K562 (cell line): ENCODE results near the gene TTLL11.

Experiments
- NFRKB ChIP-seq: fragments of 450-650 bp; IDR thresholded peaks from 2 replicates; pipeline ENCODE4 v1.6.1; 2016; ENCODE audit warnings: low read depth
- POLR2A ChIP-seq: fragments of 450-650 bp; conservative IDR thresholded peaks from 2 replicates; pipeline ENCODE4 v1.6.1; 2016
- TF ChIP-seq, protein P1 (sequence below): sonication (generic); formaldehyde crosslinking; IDR thresholded peaks from 2 replicates; pipeline ENCODE4 v1.9.0; 2022; ENCODE audit warnings: mild to moderate bottlenecking, missing genetic modification reagents
- TF ChIP-seq, protein P2 (sequence below), 3 experiments: IDR thresholded peaks in 2 of 3; conservative IDR thresholded peaks in 1 of 3; 2 replicates each; pipeline ENCODE4 v1.5.1; 2011 to 2012; ENCODE audit warnings: low read length in 3 of 3, mild to moderate bottlenecking in 3 of 3, control low read depth in 2 of 3, improper control_type of control experiment in 1 of 3, inconsistent platforms in 1 of 3, low read depth in 1 of 3, mixed read lengths in 1 of 3, moderate library complexity in 1 of 3; ENCODE audit not compliant: insufficient read depth in 2 of 3

DNA sequence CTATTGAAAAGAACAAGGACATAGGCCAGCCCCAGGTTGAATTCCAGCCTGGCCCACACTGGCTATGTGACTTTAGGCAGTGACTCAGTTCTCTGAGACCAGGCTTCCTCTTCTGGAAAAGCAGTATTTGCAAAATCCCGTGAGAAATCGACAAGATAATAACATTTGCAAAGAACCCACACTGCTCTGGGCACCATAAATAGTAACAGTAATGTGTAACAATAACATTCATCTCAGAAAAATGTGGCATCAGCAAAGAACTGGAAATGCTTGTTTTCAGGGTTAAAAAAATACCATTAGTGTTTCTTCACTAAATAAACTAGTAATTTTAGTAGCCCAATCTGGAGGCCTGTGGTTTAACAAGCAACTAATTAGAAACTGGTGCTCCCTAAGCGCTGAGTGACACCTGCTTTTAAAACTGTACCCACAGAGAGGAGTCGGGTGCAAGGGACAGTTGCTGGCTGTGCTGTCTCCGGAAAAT is 148.4 kb downstream of the TTLL11 start:
- no peak for TF ChIP-seq NFRKB
- TF ChIP-seq, protein P1, sequence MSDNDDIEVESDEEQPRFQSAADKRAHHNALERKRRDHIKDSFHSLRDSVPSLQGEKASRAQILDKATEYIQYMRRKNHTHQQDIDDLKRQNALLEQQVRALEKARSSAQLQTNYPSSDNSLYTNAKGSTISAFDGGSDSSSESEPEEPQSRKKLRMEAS (CRISPR knock-in tag): no peak
- TF ChIP-seq POLR2A: no peak
- TF ChIP-seq, protein P2, sequence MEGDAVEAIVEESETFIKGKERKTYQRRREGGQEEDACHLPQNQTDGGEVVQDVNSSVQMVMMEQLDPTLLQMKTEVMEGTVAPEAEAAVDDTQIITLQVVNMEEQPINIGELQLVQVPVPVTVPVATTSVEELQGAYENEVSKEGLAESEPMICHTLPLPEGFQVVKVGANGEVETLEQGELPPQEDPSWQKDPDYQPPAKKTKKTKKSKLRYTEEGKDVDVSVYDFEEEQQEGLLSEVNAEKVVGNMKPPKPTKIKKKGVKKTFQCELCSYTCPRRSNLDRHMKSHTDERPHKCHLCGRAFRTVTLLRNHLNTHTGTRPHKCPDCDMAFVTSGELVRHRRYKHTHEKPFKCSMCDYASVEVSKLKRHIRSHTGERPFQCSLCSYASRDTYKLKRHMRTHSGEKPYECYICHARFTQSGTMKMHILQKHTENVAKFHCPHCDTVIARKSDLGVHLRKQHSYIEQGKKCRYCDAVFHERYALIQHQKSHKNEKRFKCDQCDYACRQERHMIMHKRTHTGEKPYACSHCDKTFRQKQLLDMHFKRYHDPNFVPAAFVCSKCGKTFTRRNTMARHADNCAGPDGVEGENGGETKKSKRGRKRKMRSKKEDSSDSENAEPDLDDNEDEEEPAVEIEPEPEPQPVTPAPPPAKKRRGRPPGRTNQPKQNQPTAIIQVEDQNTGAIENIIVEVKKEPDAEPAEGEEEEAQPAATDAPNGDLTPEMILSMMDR (IDR thresholded peaks at IDR 0.05 in 2 of 3, conservative IDR thresholded peaks at IDR 0.05 in 1 of 3; ENCODE audit: insufficient read depth in 2 of 3, low read depth in 1 of 3, low read length in 3 of 3): no peak
